ENCODE results near the gene CABP2.

The CABP2 gene

DNA sequence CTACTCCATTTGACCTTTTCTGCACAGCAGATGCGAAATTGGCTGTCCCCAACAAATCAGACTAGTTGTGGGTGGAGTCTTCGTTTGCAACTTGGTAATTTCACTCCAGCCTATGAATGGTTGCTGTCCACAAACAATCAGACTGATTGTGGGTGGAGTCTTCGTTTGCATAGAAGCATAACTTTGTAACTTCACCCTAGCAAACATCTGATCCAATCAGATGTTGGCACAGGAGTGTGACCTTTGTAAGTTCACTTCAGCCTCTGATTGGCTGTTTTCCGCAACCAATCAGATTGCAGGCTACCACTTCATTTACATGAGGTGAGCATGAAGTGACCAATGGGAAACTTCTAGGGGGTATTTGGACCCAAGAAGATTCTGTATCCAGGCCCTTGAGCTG lies 16.3 kb upstream of the CABP2 start:
- Histone ChIP-seq H3K27me3 (ENCODE audit: control insufficient read depth, insufficient read depth, low read length, poor library complexity, severe bottlenecking) (no peaks in the 10 kb centered on the region), H3K27ac (ENCODE audit: insufficient read depth, low read depth, low read length, poor library complexity, severe bottlenecking) (no peak overlapping the region), H3K36me3 (ENCODE audit: control insufficient read depth, insufficient read depth, low read length) (no peaks in the 10 kb centered on the region), H3K4me1 (ENCODE audit: control insufficient read depth, insufficient read depth, low read length) (no peaks in the 10 kb centered on the region), H3K4me3 (ENCODE audit: insufficient read depth, low read depth, low read length) (no peak overlapping the region), H3K9me3 (ENCODE audit: control insufficient read depth, low read length) (no peaks in the 10 kb centered on the region)
- WGBS, 2 experiments = 92 to 97% methylated on average over 4 of the region's 4 CpGs

GRCh38 chr11:67538823-67539505 lies 15.7 kb upstream of the CABP2 start:
- no peaks in the 10 kb centered on the region for H3K4me1 ChIP-seq (ENCODE audit: control insufficient read depth, insufficient read depth, low read length)
- no peaks in the 10 kb centered on the region for H3K36me3 ChIP-seq (ENCODE audit: control insufficient read depth, insufficient read depth, low read length)
- 92 to 95% methylated on average over 10 of the region's 10 CpGs for WGBS, 2 experiments
- no peaks in the 10 kb centered on the region for H3K9me3 ChIP-seq (ENCODE audit: control insufficient read depth, low read length)
- no peak overlapping the region for H3K4me3 ChIP-seq (ENCODE audit: insufficient read depth, low read depth, low read length)
- no peak overlapping the region for H3K27ac ChIP-seq (ENCODE audit: insufficient read depth, low read depth, low read length, poor library complexity, severe bottlenecking)
- no peaks in the 10 kb centered on the region for H3K27me3 ChIP-seq (ENCODE audit: control insufficient read depth, insufficient read depth, low read length, poor library complexity, severe bottlenecking)

GRCh38 chr11:67538306-67538705 lies 15.1 kb upstream of the CABP2 start:
- no peak overlapping the region for H3K27ac ChIP-seq (ENCODE audit: insufficient read depth, low read depth, low read length, poor library complexity, severe bottlenecking)
- no peaks in the 10 kb centered on the region for H3K4me1 ChIP-seq (ENCODE audit: control insufficient read depth, insufficient read depth, low read length)
- no peak overlapping the region for H3K4me3 ChIP-seq (ENCODE audit: insufficient read depth, low read depth, low read length)
- no peaks in the 10 kb centered on the region for H3K9me3 ChIP-seq (ENCODE audit: control insufficient read depth, low read length)
- 82 to 87% methylated on average over 6 of the region's 6 CpGs for WGBS, 2 experiments
- no peaks in the 10 kb centered on the region for H3K27me3 ChIP-seq (ENCODE audit: control insufficient read depth, insufficient read depth, low read length, poor library complexity, severe bottlenecking)
- no peaks in the 10 kb centered on the region for H3K36me3 ChIP-seq (ENCODE audit: control insufficient read depth, insufficient read depth, low read length)

- Histone ChIP-seq H3K27me3 (ENCODE audit: control insufficient read depth, insufficient read depth, low read length, poor library complexity, severe bottlenecking) (no peaks in the 10 kb centered on the region), H3K4me1 (ENCODE audit: control insufficient read depth, insufficient read depth, low read length) (no peaks in the 10 kb centered on the region), H3K9me3 (ENCODE audit: control insufficient read depth, low read length) (no peaks in the 10 kb centered on the region), H3K36me3 (ENCODE audit: control insufficient read depth, insufficient read depth, low read length) (no peaks in the 10 kb centered on the region), H3K27ac (ENCODE audit: insufficient read depth, low read depth, low read length, poor library complexity, severe bottlenecking) (no peak overlapping the region), H3K4me3 (ENCODE audit: insufficient read depth, low read depth, low read length) (no peak overlapping the region)
- 74 to 82% methylated on average over 1 of the region's 1 CpG for WGBS, 2 experiments
Observed at GRCh38 chr11:67535561-67535960, 12.3 kb upstream of the CABP2 start.

GRCh38 chr11:67534070-67534679 lies 10.9 kb upstream of the CABP2 start:
- Histone ChIP-seq H3K27ac (ENCODE audit: insufficient read depth, low read depth, low read length, poor library complexity, severe bottlenecking) (no peak overlapping the region), H3K36me3 (ENCODE audit: control insufficient read depth, insufficient read depth, low read length) (no peaks in the 10 kb centered on the region), H3K4me3 (ENCODE audit: insufficient read depth, low read depth, low read length) (no peak overlapping the region), H3K9me3 (ENCODE audit: control insufficient read depth, low read length) (no peaks in the 10 kb centered on the region), H3K4me1 (ENCODE audit: control insufficient read depth, insufficient read depth, low read length) (no peaks in the 10 kb centered on the region), H3K27me3 (ENCODE audit: control insufficient read depth, insufficient read depth, low read length, poor library complexity, severe bottlenecking) (no peaks in the 10 kb centered on the region)
- 34 to 36% methylated on average over 2 of the region's 4 CpGs for WGBS, 2 experiments

DNA sequence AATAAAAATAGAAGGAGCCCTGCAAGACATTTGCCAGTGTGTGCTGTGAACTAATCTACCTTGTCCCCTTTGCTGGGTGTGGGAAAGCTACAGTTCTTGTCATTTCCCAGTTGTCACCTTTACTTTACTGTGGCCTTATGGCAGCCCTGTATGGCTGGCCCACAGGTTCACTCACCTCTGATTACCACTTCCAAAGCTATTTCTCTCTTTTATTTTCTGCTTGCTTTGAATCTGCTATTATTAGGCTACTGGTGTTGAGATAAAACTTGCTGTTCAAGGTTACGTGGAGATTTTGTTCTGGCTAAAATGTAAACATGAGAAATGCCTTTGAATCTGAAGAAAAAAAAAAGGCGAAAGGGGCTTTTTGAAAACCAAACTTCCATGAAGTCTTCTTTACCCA lies 9.6 kb upstream of the CABP2 start:
- WGBS, 2 experiments = 83 to 85% methylated on average over 2 of the region's 2 CpGs

DNA sequence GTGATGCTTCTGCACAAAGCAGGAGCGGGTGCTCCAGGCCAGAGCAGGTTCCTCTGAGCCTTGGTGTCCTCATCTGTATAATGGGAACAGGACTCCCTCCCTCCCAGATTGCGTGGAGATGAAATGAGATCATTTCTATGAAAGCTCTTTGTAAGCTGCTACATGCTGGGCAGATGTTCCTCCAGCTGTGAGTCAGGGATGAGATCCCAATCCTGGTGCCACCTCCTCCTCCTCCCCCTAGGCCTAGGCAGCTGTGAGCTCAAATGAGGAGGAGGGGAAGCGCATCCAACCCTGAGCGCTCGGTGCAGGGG lies 7.0 kb upstream of the CABP2 start:
- no peaks in the 10 kb centered on the region for H3K27me3 ChIP-seq (ENCODE audit: control insufficient read depth, insufficient read depth, low read length, poor library complexity, severe bottlenecking)
- H3K36me3 ChIP-seq (ENCODE audit: control insufficient read depth, insufficient read depth, low read length) = no peaks in the 10 kb centered on the region
- H3K4me3 ChIP-seq (ENCODE audit: insufficient read depth, low read depth, low read length) = no peak overlapping the region
- H3K9me3 ChIP-seq (ENCODE audit: control insufficient read depth, low read length) = no peaks in the 10 kb centered on the region
- no peaks in the 10 kb centered on the region for H3K4me1 ChIP-seq (ENCODE audit: control insufficient read depth, insufficient read depth, low read length)
- 86 to 93% methylated on average over 5 of the region's 5 CpGs for WGBS, 2 experiments
- no peak overlapping the region for H3K27ac ChIP-seq (ENCODE audit: insufficient read depth, low read depth, low read length, poor library complexity, severe bottlenecking)

More for the DNA sequence above, 9.6 kb upstream of the CABP2 start:
- H3K27me3 ChIP-seq (ENCODE audit: control insufficient read depth, insufficient read depth, low read length, poor library complexity, severe bottlenecking) = no peaks in the 10 kb centered on the region
- H3K27ac ChIP-seq (ENCODE audit: insufficient read depth, low read depth, low read length, poor library complexity, severe bottlenecking) = no peak overlapping the region
- no peak overlapping the region for H3K4me3 ChIP-seq (ENCODE audit: insufficient read depth, low read depth, low read length)
- no peaks in the 10 kb centered on the region for H3K36me3 ChIP-seq (ENCODE audit: control insufficient read depth, insufficient read depth, low read length)
- no peaks in the 10 kb centered on the region for H3K4me1 ChIP-seq (ENCODE audit: control insufficient read depth, insufficient read depth, low read length)
- no peaks in the 10 kb centered on the region for H3K9me3 ChIP-seq (ENCODE audit: control insufficient read depth, low read length)

DNA sequence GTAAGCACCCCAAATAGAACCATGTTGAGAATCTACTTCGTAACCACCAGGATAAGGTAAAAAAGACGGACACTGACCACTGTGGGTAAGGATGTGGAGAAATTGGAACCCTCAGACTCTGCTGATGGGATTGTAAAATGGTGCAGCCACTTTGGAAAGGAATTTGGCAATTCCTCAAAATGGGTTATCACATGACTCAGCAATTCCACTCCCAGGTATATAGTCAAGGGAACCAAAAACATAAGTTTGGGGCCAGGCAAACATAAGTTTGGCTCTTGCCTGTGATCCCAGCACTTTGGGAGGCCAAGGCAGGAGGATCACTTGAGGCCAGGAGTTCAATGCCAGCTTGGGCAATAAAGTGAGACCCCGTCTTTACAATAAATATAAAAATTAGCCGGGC lies 5.1 kb upstream of the CABP2 start:
- no peaks in the 10 kb centered on the region for H3K36me3 ChIP-seq (ENCODE audit: control insufficient read depth, insufficient read depth, low read length)
- H3K4me1 ChIP-seq (ENCODE audit: control insufficient read depth, insufficient read depth, low read length) = no peaks in the 10 kb centered on the region
- no peak overlapping the region for H3K27ac ChIP-seq (ENCODE audit: insufficient read depth, low read depth, low read length, poor library complexity, severe bottlenecking)
- 87 to 90% methylated on average over 4 of the region's 4 CpGs for WGBS, 2 experiments
- no peaks in the 10 kb centered on the region for H3K9me3 ChIP-seq (ENCODE audit: control insufficient read depth, low read length)
- H3K27me3 ChIP-seq (ENCODE audit: control insufficient read depth, insufficient read depth, low read length, poor library complexity, severe bottlenecking) = no peaks in the 10 kb centered on the region
- no peak overlapping the region for H3K4me3 ChIP-seq (ENCODE audit: insufficient read depth, low read depth, low read length)

DNA sequence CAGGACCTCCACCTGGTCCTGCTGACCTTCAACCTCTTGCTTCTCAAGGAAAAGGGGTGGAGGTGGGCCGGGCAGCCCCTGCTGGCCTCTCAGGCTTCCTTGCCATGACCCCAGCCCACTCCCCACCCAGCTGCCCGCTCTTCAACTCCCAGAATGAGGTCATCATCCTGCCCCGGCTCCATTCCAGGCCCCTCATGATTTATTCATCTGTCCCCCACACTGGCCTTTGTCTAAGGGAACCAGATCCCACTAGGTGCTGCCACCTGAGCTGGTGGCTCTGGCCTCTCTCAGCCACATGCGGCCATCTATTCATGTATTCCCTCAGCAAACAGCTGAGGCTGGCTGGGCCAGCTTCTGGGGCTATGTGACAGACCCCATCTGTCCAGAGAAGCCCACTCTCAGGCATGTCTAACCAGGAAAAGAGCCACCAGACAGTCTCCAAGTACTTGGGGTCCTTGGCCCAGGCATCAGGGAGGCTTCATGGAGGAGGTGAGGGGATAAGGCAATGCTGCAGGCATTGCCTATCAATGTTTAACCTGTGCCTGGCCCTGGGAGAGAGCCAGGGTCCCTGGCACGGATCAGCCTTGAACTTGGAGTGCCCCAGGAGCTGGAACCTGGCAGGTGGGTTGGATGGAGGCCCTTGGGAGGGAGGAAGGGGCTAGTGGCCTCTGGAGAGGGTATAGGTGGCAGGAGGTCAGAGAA lies 2.2 kb upstream of the CABP2 start:
- no peak overlapping the region for H3K4me3 ChIP-seq (ENCODE audit: insufficient read depth, low read depth, low read length)
- H3K9me3 ChIP-seq (ENCODE audit: control insufficient read depth, low read length) = no peaks in the 10 kb centered on the region
- no peaks in the 10 kb centered on the region for H3K36me3 ChIP-seq (ENCODE audit: control insufficient read depth, insufficient read depth, low read length)
- 82 to 83% methylated on average over 5 of the region's 5 CpGs for WGBS, 2 experiments
- no peaks in the 10 kb centered on the region for H3K4me1 ChIP-seq (ENCODE audit: control insufficient read depth, insufficient read depth, low read length)
- H3K27ac ChIP-seq (ENCODE audit: insufficient read depth, low read depth, low read length, poor library complexity, severe bottlenecking) = no peak overlapping the region
- H3K27me3 ChIP-seq (ENCODE audit: control insufficient read depth, insufficient read depth, low read length, poor library complexity, severe bottlenecking) = no peaks in the 10 kb centered on the region

GRCh38 chr11:67524480-67524808 lies 1.2 kb upstream of the CABP2 start:
- no peaks in the 10 kb centered on the region for H3K27me3 ChIP-seq (ENCODE audit: control insufficient read depth, insufficient read depth, low read length, poor library complexity, severe bottlenecking)
- H3K27ac ChIP-seq (ENCODE audit: insufficient read depth, low read depth, low read length, poor library complexity, severe bottlenecking) = no peak overlapping the region
- H3K4me1 ChIP-seq (ENCODE audit: control insufficient read depth, insufficient read depth, low read length) = no peaks in the 10 kb centered on the region
- H3K4me3 ChIP-seq (ENCODE audit: insufficient read depth, low read depth, low read length) = no peak overlapping the region
- H3K9me3 ChIP-seq (ENCODE audit: control insufficient read depth, low read length) = no peaks in the 10 kb centered on the region
- no peaks in the 10 kb centered on the region for H3K36me3 ChIP-seq (ENCODE audit: control insufficient read depth, insufficient read depth, low read length)
- 92 to 93% methylated on average over 9 of the region's 9 CpGs for WGBS, 2 experiments
